HCT116 (cell line): ENCODE measurements around the gene TMEM184B. TPM values are rescaled to one million over a fixed set of nuclear protein-coding genes. Genes with fewer than 3 reads are reported as not detected.

Experiments used
- ATAC-seq: fragments of 200-7000 bp; cut with Tn5 transposase; 2 replicates; pipeline ENCODE4 v1.9.1; 2020; ENCODE audit warnings: mild to moderate bottlenecking, moderate library complexity
- BruUV-seq: library from RNA; stranded (reverse); fragments of 400-500 nt; replicated peaks from 2 replicates; lab custom pipeline; 2021; lab: Mats Ljungman, UMichigan
- CTCF ChIA-PET: fragments of 300-600 bp; sonication (Branson Sonifier 250); formaldehyde crosslinking; loops from one replicate; lab custom pipeline; 2021; ENCODE audit warnings: antibody characterized with exemption; lab: Charles Lee
- POLR2A ChIA-PET: fragments of 300-600, 350-600 bp; sonication (Branson Sonifier 250); formaldehyde crosslinking; loops from one replicate; lab custom pipeline; 2021; ENCODE audit warnings: antibody characterized with exemption; lab: Charles Lee
- RAD21 ChIA-PET, 2 experiments: fragments of 300-600 bp; sonication (Branson Sonifier 250); formaldehyde crosslinking; loops; one replicate each; lab custom pipeline; 2023; ENCODE audit warnings: low total read pairs in 2 of 2; ENCODE audit not compliant: uncharacterized antibody in 2 of 2, unreplicated experiment in 2 of 2, low non-redundant PET in 1 of 2; lab: Charles Lee
- DNase-seq: peaks from one replicate; pipeline ENCODE4 v3.0.0-alpha.2; 2010; ENCODE audit warnings: low read depth, low spot score
- H2AFZ ChIP-seq: fragments of 200-600 bp; shearing (Covaris generic), sonication (generic); 2 replicates; pipeline ENCODE4 v1.6.1; 2017; ENCODE audit warnings: low read depth, mixed run types, mixed read lengths, antibody characterized with exemption, low read length; ENCODE audit not compliant: poor library complexity, severe bottlenecking
- H3K27ac ChIP-seq: 2 replicates; pipeline ENCODE4 v1.5.1; 2012; ENCODE audit warnings: low read depth, low read length
- H3K27me3 ChIP-seq: fragments of 200-600 bp; sonication (generic); 2 replicates; pipeline ENCODE4 v1.6.1; 2016; ENCODE audit warnings: mixed run types, low read length, mixed read lengths; ENCODE audit not compliant: insufficient read depth
- H3K36me3 ChIP-seq, 2 experiments: fragments of 200-500 bp in 1 of 2; fragments of 200-600 bp in 1 of 2; sonication (Bioruptor generic) in 1 of 2; sonication (generic) in 1 of 2; 2 replicates each; pipeline versions ENCODE4 v1.5.1 to v1.6.1; 2014 to 2016; ENCODE audit warnings: low read length in 2 of 2, inconsistent platforms in 1 of 2, mixed read lengths in 1 of 2, mixed run types in 1 of 2; ENCODE audit not compliant: insufficient read depth in 2 of 2, control insufficient read depth in 1 of 2
- H3K4me1 ChIP-seq, 2 experiments: fragments of 200-600 bp in 1 of 2; sonication (generic) in 1 of 2; 2 replicates each; pipeline versions ENCODE4 v1.5.1 to v1.6.1; 2012 to 2017; ENCODE audit warnings: low read length in 2 of 2, inconsistent platforms in 1 of 2, mild to moderate bottlenecking in 1 of 2, mixed read lengths in 1 of 2, mixed run types in 1 of 2, moderate library complexity in 1 of 2; ENCODE audit not compliant: insufficient read depth in 2 of 2, control insufficient read depth in 1 of 2
- H3K4me2 ChIP-seq: fragments of 200-600 bp; sonication (generic); 2 replicates; pipeline ENCODE4 v1.6.1; 2017; ENCODE audit warnings: mixed run types, low read length, mixed read lengths
- H3K4me3 ChIP-seq, 2 experiments: fragments of 200-600 bp in 1 of 2; sonication (generic) in 1 of 2; replicated peaks in 1 of 2; 2 replicates each; pipeline ENCODE4 v1.5.1; 2011 to 2016; ENCODE audit warnings: low read length in 2 of 2, control low read depth in 1 of 2, low read depth in 1 of 2, mild to moderate bottlenecking in 1 of 2, mixed read lengths in 1 of 2, mixed run types in 1 of 2
- H3K79me2 ChIP-seq: fragments of 200-600 bp; sonication (generic); 2 replicates; pipeline ENCODE4 v1.6.1; 2017; ENCODE audit warnings: mild to moderate bottlenecking, mixed run types, low read length, moderate library complexity, mixed read lengths; ENCODE audit not compliant: insufficient read depth
- H3K9ac ChIP-seq: fragments of 200-600 bp; sonication (generic); 2 replicates; pipeline ENCODE4 v1.6.1; 2016; ENCODE audit warnings: low read length, mixed read lengths
- H3K9me2 ChIP-seq: fragments of 200-600 bp; sonication (generic), shearing (Covaris generic); 2 replicates; pipeline ENCODE4 v1.6.1; 2017; ENCODE audit warnings: mixed run types, mild to moderate bottlenecking, moderate library complexity; ENCODE audit not compliant: insufficient read depth
- H3K9me3 ChIP-seq, 2 experiments: fragments of 200-500 bp in 1 of 2; fragments of 200-600 bp in 1 of 2; sonication (Bioruptor generic) in 1 of 2; sonication (generic) in 1 of 2; 2 replicates each; pipeline ENCODE4 v1.6.1; 2014 to 2017; ENCODE audit warnings: low read length in 2 of 2, mixed read lengths in 2 of 2, inconsistent platforms in 1 of 2, low read depth in 1 of 2, mild to moderate bottlenecking in 1 of 2, mixed run types in 1 of 2, moderate library complexity in 1 of 2; ENCODE audit not compliant: control insufficient read depth in 1 of 2, insufficient read depth in 1 of 2
- H4K20me1 ChIP-seq: fragments of 200-600 bp; sonication (generic), shearing (Covaris generic); 2 replicates; pipeline ENCODE4 v1.6.1; 2017; ENCODE audit warnings: mixed run types, mild to moderate bottlenecking, moderate library complexity; ENCODE audit not compliant: insufficient read depth
- CBX3 ChIP-seq: IDR thresholded peaks from 2 replicates; pipeline ENCODE4 v1.6.1; 2012; ENCODE audit warnings: low read depth
- EZH2 ChIP-seq: fragments of 200-600 bp; sonication (generic); IDR thresholded peaks from 2 replicates; pipeline ENCODE4 v1.6.1; 2017; ENCODE audit warnings: antibody characterized with exemption, mixed run types
- EZH2phosphoT487 ChIP-seq: fragments of 200-600 bp; IDR thresholded peaks from 2 replicates; pipeline ENCODE4 v1.6.1; 2018; ENCODE audit warnings: antibody characterized with exemption, borderline replicate concordance
- MAX ChIP-seq: IDR thresholded peaks from 2 replicates; pipeline ENCODE4 v1.6.1; 2012
- RAD21 ChIP-seq: IDR thresholded peaks from 2 replicates; pipeline ENCODE4 v1.6.1; 2012; ENCODE audit warnings: low read depth, mild to moderate bottlenecking
- YY1 ChIP-seq: IDR thresholded peaks from 2 replicates; pipeline ENCODE4 v1.6.1; 2011; ENCODE audit warnings: low read length, low read depth, moderate library complexity, mild to moderate bottlenecking; ENCODE audit not compliant: insufficient replicate concordance; ENCODE audit errors: extremely low read depth
- intact Hi-C: fragments of 100-400 bp; cut with micrococcal nuclease; formaldehyde crosslinking; loops from 2 replicates; pipeline ENCODE4 v1.10.0; 2022
- total RNA-seq: library from RNA; stranded (reverse); gene quantifications from one replicate; pipeline ENCODE4 v1.2.1, GENCODE V29; 2021; ENCODE audit not compliant: unreplicated experiment
- TF ChIP-seq, protein P1 (sequence below): IDR thresholded peaks from 2 replicates; pipeline ENCODE4 v1.6.1; 2012; ENCODE audit warnings: low read depth
- TF ChIP-seq, protein P2 (sequence below): IDR thresholded peaks from 2 replicates; pipeline ENCODE4 v1.6.1; 2011; ENCODE audit warnings: mild to moderate bottlenecking, low read length, moderate library complexity; ENCODE audit not compliant: insufficient replicate concordance; ENCODE audit errors: extremely low read depth
- TF ChIP-seq, protein P3 (sequence below): IDR thresholded peaks from 2 replicates; pipeline ENCODE4 v1.6.1; 2012

The TMEM184B gene
- total RNA-seq, 1 experiment from 2014 or later, result 66.0 TPM

DNA sequence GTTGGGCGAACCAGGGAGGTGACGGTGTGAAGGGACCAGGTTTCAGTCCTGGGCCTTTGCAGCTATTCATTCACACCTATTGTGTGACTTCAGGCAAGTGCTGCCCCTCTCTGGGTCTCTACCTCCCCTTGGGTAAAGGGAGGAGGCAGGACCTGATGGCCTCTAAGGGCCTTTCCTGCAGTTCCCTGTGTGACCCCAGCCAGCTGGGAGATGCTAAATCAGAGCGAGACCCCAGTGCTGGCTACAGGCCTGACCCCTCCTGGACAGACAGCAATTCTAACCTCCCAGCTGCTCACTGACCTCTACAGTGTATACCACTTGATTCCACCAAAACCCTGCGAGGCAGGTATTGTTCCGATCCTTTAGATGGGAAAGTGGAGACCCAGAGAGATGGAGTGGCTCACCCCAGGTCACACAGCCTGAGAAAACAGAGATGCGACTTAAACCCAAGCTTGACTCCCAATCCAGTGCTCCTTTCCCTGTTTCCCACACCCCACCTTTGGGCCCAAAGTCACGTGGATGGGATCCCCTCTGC lies 64.8 kb downstream of the TMEM184B start:
- ATAC-seq, result no peak
- H3K4me1 ChIP-seq, result peaks cover 6 to 29% of the 10 kb centered on the region in 2 experiments; a peak in 3 of 4 replicates
- CTCF ChIA-PET, result no interaction called here
- H3K27me3 ChIP-seq, result no peaks in the 10 kb centered on the region
- no peak overlapping the region for H3K9ac ChIP-seq
- H3K9me3 ChIP-seq, result no peaks in the 10 kb centered on the region
- intact Hi-C loops, result no loop called here
- no peak for DNase-seq
- POLR2A ChIA-PET, result interaction anchor here (1.1 kb wide), 1 partner anchor 11 kb away, joined by 3 read pairs; no protein-coding TSS in a partner anchor
- TF ChIP-seq MAX (no peak), RAD21 (no peak), CBX3 (no peak), EZH2phosphoT487 (no peak), YY1 (no peak), EZH2 (no peak)
- TF ChIP-seq, protein P1, sequence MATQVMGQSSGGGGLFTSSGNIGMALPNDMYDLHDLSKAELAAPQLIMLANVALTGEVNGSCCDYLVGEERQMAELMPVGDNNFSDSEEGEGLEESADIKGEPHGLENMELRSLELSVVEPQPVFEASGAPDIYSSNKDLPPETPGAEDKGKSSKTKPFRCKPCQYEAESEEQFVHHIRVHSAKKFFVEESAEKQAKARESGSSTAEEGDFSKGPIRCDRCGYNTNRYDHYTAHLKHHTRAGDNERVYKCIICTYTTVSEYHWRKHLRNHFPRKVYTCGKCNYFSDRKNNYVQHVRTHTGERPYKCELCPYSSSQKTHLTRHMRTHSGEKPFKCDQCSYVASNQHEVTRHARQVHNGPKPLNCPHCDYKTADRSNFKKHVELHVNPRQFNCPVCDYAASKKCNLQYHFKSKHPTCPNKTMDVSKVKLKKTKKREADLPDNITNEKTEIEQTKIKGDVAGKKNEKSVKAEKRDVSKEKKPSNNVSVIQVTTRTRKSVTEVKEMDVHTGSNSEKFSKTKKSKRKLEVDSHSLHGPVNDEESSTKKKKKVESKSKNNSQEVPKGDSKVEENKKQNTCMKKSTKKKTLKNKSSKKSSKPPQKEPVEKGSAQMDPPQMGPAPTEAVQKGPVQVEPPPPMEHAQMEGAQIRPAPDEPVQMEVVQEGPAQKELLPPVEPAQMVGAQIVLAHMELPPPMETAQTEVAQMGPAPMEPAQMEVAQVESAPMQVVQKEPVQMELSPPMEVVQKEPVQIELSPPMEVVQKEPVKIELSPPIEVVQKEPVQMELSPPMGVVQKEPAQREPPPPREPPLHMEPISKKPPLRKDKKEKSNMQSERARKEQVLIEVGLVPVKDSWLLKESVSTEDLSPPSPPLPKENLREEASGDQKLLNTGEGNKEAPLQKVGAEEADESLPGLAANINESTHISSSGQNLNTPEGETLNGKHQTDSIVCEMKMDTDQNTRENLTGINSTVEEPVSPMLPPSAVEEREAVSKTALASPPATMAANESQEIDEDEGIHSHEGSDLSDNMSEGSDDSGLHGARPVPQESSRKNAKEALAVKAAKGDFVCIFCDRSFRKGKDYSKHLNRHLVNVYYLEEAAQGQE, result no peak
- TF ChIP-seq, protein P2, sequence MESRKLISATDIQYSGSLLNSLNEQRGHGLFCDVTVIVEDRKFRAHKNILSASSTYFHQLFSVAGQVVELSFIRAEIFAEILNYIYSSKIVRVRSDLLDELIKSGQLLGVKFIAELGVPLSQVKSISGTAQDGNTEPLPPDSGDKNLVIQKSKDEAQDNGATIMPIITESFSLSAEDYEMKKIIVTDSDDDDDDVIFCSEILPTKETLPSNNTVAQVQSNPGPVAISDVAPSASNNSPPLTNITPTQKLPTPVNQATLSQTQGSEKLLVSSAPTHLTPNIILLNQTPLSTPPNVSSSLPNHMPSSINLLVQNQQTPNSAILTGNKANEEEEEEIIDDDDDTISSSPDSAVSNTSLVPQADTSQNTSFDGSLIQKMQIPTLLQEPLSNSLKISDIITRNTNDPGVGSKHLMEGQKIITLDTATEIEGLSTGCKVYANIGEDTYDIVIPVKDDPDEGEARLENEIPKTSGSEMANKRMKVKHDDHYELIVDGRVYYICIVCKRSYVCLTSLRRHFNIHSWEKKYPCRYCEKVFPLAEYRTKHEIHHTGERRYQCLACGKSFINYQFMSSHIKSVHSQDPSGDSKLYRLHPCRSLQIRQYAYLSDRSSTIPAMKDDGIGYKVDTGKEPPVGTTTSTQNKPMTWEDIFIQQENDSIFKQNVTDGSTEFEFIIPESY, result no peak
- TF ChIP-seq, protein P3, sequence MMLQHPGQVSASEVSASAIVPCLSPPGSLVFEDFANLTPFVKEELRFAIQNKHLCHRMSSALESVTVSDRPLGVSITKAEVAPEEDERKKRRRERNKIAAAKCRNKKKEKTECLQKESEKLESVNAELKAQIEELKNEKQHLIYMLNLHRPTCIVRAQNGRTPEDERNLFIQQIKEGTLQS, result no peak
- TF ChIP-seq, all 23 proteins: peak for 0
- no TSS peak for BruUV-seq
- H3K4me2 ChIP-seq, result no peak overlapping the region
- H3K36me3 ChIP-seq, result peaks cover 0 to 3% of the 10 kb centered on the region in 2 experiments; a peak in 1 of 4 replicates
- no peak overlapping the region for H3K27ac ChIP-seq
- H2AFZ ChIP-seq, result no peak overlapping the region
- no peaks in the 10 kb centered on the region for H3K9me2 ChIP-seq
- RAD21 ChIA-PET, result no interaction called here
- H3K4me3 ChIP-seq, result no peak overlapping the region
- peaks cover 79% of the 10 kb centered on the region for H3K79me2 ChIP-seq
- peaks cover 4% of the 10 kb centered on the region; the same call in 1 of the 2 replicates for H4K20me1 ChIP-seq
